HepG2 (cell line): ENCODE measurements around the gene AMY1C.
"Not testable (repeated sequence)": the region's sequence is repeated elsewhere in the genome, so short reads cannot be mapped to it uniquely, and the experiment has no call there.

Source experiments
- AGO2 ChIP-seq: fragments of 200-400 bp; formaldehyde crosslinking; optimal IDR thresholded peaks from 2 replicates; pipeline ENCODE3; 2017; ENCODE audit warnings: mild to moderate bottlenecking, low read depth, low read length, moderate library complexity
- CBX2 ChIP-seq, 2 experiments: fragments of 200-600 bp in 1 of 2; sonication (generic); formaldehyde crosslinking in 1 of 2; IDR thresholded peaks; 2 replicates each; pipeline versions ENCODE4 v1.7.0 to v1.8.1; 2018 to 2022; ENCODE audit warnings: low read depth in 2 of 2, low read length in 1 of 2, mild to moderate bottlenecking in 1 of 2, missing genetic modification reagents in 1 of 2
- CBX5 ChIP-seq: sonication (generic); formaldehyde crosslinking; IDR thresholded peaks from 2 replicates; pipeline ENCODE4 v1.4.0; 2020; ENCODE audit warnings: missing genetic modification reagents, borderline replicate concordance
- CCDC6 ChIP-seq: sonication (generic); formaldehyde crosslinking; IDR thresholded peaks from 2 replicates; pipeline ENCODE4 v1.8.1; 2022; ENCODE audit warnings: mild to moderate bottlenecking, missing genetic modification reagents, moderate library complexity
- HDAC1 ChIP-seq: sonication (generic); formaldehyde crosslinking; IDR thresholded peaks from 2 replicates; pipeline ENCODE4 v1.5.1; 2020; ENCODE audit warnings: mild to moderate bottlenecking, missing genetic modification reagents
- NCOR1 ChIP-seq: fragments of 200-600 bp; sonication (generic); IDR thresholded peaks from 2 replicates; pipeline ENCODE4 v1.7.0; 2017; ENCODE audit warnings: antibody characterized with exemption, low read length, borderline replicate concordance
- POLR2A ChIP-seq, 2 experiments: IDR thresholded peaks; 2 replicates each; pipeline ENCODE4 v1.6.1; 2011; ENCODE audit warnings: low read depth in 2 of 2, low read length in 2 of 2, mild to moderate bottlenecking in 1 of 2, moderate library complexity in 1 of 2; ENCODE audit not compliant: insufficient read depth in 1 of 2
- POLR2AphosphoS5 ChIP-seq: IDR thresholded peaks from 2 replicates; pipeline ENCODE4 v1.6.1; 2012; ENCODE audit warnings: low read depth, low read length
- SAFB2 ChIP-seq: sonication (generic); formaldehyde crosslinking; IDR thresholded peaks from 2 replicates; pipeline ENCODE4 v1.5.1; 2020; ENCODE audit warnings: missing genetic modification reagents, low read depth, mild to moderate bottlenecking, borderline replicate concordance
- SETDB1 ChIP-seq: sonication (generic); formaldehyde crosslinking; IDR thresholded peaks from 2 replicates; pipeline ENCODE4 v1.5.1; 2020; ENCODE audit warnings: missing genetic modification reagents, mild to moderate bottlenecking, borderline replicate concordance
- ZFP36L2 ChIP-seq: sonication (generic); formaldehyde crosslinking; IDR thresholded peaks from 2 replicates; pipeline ENCODE4 v1.4.0; 2020; ENCODE audit warnings: missing genetic modification reagents
- ZFY ChIP-seq: sonication (generic); formaldehyde crosslinking; IDR thresholded peaks from 2 replicates; pipeline ENCODE4 v1.4.0; 2020; ENCODE audit warnings: missing genetic modification reagents
- TF ChIP-seq, protein P1 (sequence below): sonication (generic); formaldehyde crosslinking; IDR thresholded peaks from 2 replicates; pipeline ENCODE4 v1.5.1; 2020; ENCODE audit warnings: mild to moderate bottlenecking, missing genetic modification reagents, moderate library complexity
- TF ChIP-seq, protein P2 (sequence below): sonication (generic); formaldehyde crosslinking; IDR thresholded peaks from 2 replicates; pipeline ENCODE4 v1.5.0; 2020; ENCODE audit warnings: mild to moderate bottlenecking, missing genetic modification reagents, moderate library complexity

DNA sequence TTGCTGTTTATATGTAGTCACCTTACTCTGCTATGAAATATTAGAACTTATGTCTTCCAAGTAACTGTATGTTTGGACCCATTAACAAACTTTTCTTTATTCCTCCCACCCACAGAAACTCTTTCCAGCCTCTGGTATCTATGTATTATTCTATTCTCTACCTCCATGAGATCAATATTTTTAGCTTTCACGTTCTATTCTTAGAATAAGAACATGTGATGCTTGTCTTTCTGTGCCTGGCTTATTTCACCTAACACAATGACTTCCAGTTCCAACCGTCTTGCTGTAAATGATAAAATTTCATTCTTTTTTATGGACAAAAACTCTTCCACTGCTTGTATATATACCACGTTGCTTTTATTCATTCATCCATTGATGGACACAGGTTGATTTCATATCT lies 14.4 kb upstream of the AMY1C start:
- TF ChIP-seq CCDC6 (CRISPR knock-in tag); ZFP36L2 (CRISPR knock-in tag); AGO2; SETDB1 (CRISPR knock-in tag); POLR2AphosphoS5; POLR2A (IDR thresholded peaks at IDR 0.05; ENCODE audit: insufficient read depth in 1 of 2, low read depth in 2 of 2, low read length in 2 of 2); SAFB2 (CRISPR knock-in tag); CBX2 (IDR thresholded peaks at IDR 0.05; ENCODE audit: low read depth, low read length); CBX2 (CRISPR knock-in tag; IDR thresholded peaks at IDR 0.05; ENCODE audit: low read depth); CBX5 (CRISPR knock-in tag); NCOR1; ZFY; HDAC1: not testable (repeated sequence)
- TF ChIP-seq, protein P1, sequence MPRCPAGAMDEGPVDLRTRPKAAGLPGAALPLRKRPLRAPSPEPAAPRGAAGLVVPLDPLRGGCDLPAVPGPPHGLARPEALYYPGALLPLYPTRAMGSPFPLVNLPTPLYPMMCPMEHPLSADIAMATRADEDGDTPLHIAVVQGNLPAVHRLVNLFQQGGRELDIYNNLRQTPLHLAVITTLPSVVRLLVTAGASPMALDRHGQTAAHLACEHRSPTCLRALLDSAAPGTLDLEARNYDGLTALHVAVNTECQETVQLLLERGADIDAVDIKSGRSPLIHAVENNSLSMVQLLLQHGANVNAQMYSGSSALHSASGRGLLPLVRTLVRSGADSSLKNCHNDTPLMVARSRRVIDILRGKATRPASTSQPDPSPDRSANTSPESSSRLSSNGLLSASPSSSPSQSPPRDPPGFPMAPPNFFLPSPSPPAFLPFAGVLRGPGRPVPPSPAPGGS (CRISPR knock-in tag): not testable (repeated sequence)
- TF ChIP-seq, protein P2, sequence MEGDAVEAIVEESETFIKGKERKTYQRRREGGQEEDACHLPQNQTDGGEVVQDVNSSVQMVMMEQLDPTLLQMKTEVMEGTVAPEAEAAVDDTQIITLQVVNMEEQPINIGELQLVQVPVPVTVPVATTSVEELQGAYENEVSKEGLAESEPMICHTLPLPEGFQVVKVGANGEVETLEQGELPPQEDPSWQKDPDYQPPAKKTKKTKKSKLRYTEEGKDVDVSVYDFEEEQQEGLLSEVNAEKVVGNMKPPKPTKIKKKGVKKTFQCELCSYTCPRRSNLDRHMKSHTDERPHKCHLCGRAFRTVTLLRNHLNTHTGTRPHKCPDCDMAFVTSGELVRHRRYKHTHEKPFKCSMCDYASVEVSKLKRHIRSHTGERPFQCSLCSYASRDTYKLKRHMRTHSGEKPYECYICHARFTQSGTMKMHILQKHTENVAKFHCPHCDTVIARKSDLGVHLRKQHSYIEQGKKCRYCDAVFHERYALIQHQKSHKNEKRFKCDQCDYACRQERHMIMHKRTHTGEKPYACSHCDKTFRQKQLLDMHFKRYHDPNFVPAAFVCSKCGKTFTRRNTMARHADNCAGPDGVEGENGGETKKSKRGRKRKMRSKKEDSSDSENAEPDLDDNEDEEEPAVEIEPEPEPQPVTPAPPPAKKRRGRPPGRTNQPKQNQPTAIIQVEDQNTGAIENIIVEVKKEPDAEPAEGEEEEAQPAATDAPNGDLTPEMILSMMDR (CRISPR knock-in tag): not testable (repeated sequence)
